A204.1 (cell line): ENCODE results near the gene RBBP8.

Experiments used
- FAIRE-seq: peaks from 2 replicates; lab custom pipeline; 2012; peaks lifted over from hg19 to GRCh38; lab: Jason Lieb, UNC

The RBBP8 gene

DNA sequence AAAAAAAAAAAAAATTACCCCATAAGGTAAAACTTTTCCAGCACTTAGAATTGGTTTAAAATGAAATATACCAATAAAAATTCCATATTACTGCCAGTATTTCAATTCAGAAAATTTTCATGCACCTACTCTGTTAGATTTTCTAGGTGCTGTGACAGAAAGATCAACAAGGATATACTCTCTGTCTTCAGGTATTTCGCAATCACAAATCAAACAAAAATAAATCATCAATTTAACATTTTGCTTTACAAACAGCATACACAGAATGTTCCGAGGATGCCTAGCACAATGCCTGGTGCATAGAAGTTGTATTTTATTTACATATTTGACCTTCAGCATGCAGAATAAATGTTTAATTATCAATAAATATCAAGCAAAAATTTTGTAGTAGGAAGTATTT lies 66.5 kb downstream of the RBBP8 start:
- no peak for FAIRE-seq

DNA sequence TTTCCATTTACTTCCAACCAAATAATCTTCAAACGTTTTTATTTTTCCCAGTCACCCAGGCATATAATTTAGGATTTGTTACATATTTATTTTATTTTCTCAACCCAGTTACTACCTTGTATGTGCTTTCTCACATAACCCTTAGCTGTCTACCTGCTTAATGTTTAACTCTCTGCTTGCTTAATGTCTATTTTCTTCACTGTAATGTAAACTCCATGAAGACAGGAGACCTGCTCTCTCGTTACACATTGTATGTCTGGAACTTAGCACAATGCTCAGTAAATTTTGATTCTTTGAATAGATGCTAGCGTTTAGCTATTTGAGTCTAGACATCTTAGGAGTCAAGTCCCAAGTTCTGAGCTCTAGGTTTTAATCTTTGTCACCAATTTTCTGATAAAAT lies 70.2 kb downstream of the RBBP8 start:
- no peak for FAIRE-seq

DNA sequence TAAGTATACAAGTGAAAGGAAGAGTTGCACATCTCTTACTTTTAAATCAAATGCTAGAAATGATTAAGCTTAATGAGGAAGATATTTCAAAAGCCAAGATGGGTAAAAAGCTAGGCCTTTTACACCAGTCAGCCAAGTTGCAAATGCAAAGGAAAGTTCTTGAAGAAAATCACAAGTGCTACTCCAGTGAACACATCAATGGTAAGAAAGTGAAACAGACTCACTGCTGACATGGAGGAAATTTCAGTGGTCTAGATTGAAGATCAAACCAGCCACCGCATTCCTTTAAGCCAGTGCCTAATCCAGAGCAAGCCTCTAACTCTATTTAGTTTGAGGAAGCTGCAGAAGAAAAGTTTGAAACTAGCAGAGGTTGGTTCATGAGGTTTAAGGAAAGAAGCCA lies 79.1 kb downstream of the RBBP8 start:
- no peak for FAIRE-seq

DNA sequence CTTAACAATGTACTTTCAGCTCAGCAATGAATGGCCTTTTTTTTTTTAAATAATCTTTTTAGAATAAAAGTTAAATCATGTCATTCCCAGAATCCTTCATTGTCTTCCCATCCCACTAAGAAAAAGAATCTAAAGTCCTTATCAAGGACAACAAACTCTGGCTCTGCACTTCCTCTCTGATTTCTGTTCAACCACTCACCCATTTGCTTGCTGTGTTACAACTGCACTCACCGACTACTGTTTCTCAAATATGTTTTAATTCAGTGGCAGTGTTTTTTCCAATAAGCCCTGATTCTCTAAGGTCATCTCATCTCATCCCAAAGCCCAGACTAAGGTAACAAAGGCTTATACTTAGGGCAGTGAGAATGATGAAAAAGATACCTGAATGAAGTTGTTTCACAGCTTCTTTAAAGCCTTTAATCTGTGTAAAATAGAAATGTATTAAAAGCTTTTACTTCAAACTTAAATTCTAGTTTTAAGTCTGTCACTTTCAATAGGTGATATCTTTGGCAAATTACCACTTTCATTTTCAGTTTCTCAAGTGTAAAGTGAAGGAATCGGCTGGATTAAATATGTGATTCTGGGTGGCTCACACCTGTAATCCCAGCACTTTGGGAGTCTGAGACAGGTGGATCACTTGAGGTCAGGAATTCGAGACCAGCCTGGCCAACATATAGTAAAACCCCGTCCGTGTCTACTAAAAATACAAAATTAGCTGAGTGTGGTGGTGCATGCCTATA lies 87.6 kb downstream of the RBBP8 start:
- no peak for FAIRE-seq

DNA sequence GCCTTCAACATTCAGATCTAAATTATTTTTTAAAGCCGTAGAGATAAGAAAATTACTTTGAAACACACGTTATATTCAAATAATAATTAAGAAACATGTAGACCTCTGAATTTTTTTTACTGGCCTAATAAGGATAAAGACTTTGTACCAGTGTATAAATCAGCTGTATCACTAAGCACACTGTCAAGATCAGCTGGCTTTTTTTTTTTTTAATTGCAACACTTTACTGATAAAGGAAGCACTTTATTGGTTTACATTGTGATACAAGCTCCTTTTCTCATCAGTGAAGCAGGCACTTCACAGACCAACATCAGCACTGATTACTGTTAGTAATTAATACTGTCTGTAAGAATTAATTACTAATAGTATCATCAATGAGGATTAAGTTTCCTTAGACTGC lies 88.5 kb downstream of the RBBP8 start:
- no peak for FAIRE-seq

DNA sequence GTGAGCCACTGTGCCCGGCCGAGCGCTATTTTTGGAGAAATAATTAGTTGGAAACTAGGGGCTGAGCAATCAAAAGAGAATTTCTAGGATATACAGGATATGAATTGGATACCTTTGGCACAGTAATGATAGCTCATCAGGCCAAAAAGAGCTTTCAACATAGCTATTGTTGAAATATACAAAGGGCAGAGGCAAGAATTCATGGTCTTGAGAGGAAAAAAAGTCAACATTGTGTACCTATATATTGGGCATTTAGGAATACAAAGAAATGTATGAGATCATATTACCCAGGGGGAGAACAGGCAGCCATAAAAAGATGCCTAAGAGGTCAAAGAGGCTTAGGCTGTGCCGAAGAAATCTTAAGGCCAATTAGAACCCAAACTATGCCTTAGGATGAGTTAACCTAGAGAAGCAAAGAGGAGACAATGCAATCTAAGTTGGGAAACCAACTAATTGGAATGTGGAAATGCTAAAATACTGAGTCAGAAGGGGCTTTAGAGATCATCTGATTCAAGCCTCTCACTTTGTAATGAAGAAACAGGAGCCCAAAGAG lies 99.0 kb downstream of the RBBP8 start:
- no peak for FAIRE-seq

DNA sequence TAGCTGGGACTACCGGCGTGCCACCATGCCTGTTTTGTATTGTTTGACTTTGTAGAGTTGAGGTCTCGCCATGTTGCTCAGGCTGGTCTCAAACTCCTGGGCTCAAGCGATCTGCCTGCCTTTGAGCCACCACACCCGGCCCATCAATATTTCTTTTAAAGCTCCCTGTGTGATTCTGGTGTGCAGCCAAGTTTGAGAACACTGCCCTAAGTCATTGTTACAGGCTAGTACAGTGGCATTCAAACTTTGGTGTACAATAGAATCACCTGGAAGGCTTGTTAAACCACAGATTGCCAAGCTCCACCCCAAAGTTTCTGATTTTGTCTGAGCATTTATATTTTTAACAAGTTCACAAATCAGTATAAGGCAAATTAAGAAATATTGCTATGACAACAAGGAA lies 99.9 kb downstream of the RBBP8 start:
- no peak for FAIRE-seq

DNA sequence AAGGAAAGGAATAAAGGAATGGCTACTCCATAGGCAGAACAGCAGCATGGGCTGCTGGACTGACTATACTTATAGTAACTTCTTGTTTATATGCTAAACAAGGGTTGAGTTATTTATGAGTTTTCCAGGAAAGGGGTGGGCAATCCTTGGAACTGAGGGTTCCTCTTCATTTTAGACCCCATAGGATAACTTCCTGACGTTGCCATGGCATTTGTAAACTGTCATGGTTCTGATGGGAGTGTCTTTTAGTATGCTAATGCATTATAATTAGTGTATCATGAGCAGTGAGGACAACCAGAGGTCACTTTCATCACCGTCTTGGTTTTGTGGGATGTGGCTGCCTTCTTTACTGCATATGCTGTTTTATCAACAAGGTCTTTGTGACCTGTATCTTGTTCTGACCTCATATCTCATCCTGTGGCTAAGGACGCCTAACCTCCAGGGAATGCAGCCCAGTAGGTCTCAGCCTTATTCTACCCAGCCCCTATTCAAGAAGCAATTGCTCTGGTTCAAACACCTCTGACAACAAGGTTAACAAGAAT lies 103.6 kb downstream of the RBBP8 start:
- FAIRE-seq: no peak

DNA sequence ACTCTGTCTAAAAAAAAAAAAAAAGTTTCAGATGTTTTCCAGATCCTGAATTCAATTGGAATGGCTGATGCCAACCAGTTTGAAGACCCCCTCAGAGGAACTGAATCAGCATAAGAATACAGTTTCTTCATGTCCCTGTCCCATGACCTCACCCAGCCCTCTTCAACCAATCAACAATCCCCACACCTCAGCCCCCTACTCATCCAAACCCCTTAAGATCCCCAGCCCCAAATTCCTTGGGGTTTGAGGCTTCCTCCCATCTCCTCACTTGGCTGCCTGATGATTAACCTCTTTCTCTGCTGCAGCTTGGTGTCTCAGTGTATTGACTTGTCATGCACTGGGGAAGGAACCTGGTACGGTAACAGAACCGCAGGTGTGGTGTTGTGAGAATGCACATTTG lies 104.5 kb downstream of the RBBP8 start:
- no peak for FAIRE-seq

DNA sequence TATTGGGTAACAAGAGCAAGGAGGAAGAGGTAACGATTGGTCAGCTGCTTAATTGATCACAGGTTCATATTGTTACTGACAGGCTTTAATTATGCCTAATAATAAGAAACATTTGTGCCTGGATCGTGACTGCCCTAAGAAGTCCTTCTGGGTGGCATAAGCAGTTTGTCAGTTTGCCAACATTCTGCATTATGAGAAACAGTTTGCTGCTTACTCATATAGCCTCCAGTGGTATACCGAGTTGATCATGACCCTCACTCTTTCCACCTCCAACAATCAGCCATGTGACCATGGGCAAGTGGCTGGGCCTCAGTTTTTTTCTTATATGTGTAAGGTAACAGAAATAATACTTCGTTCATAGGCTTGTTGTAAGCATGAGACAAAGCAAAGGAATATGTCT lies 105.6 kb downstream of the RBBP8 start:
- FAIRE-seq: no peak

DNA sequence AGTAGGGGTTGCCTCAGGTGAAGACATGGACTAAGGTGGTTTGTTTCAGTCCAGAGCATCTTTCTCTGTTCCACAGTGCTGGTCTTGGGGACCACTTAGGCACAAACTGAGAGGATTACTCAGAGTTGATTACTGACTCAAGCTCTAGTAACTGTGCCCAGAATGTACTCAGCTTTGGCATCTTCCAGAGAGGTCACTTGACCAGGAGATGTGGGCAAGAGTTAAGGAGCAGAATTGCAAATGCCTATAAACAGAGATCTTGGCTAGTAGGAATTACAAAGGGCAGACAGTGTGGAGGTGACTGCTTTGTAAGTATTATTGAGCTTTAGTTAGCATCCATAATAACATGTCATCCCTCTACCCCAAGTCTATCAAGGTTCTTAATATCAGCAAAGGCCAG lies 109.0 kb downstream of the RBBP8 start:
- no peak for FAIRE-seq

DNA sequence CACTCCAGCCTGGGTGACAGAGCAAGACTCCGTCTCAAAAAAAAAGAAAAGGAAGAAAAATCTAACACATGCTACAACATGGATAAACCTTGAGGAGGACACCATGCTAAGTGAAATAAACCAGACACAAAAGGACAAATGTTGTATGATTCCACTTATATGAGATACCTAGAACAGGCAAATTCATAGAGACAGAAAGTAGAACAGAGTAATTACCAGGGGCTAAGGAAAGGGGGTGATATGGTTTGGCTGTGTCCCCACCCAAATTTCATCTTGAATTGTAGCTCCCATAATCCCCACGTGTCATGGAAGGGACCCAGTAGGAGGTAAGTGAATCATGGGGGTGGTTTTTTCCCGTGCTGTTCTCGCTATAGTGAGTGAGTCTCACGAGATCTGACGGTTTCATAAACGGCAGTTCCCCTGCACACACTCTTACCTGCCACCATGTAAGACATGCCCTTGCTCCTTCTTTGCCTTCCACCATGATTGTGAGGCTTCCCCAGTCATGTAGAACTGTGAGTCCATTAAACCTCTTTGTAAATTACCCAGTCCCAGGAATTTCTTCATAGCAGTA lies 110.8 kb downstream of the RBBP8 start:
- FAIRE-seq: no peak

DNA sequence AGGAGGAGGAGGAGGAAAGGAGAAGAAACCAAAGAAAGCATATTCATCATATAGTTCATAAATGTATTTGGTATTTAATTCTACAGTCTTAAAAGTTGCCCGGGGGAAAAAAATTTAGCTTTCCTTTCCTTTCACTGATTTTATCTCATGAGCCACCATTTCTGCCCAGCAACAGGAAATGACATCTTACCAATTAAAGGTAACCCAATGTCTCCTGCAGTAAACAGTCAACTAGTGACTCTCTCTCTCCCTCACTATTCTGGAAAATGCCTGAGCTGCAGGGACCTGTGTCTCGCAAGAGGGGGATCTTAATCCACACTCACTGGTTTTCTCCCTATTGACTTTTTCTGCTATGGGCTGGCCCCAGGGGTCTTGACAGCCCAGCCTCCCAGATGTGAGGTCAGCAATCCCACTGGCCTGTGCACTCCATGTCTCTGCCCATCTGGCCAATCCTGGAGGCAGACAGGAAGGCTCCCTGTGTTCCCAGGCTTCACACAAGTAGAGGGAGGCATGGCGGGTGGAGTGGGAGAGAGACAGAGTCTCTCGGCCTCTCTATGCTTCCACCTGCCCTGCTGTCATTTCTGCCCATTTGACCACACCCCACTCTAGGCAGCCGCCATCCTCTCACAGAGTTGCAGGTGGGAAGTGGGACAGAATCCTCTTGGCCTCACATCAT lies 116.7 kb downstream of the RBBP8 start:
- no peak for FAIRE-seq

DNA sequence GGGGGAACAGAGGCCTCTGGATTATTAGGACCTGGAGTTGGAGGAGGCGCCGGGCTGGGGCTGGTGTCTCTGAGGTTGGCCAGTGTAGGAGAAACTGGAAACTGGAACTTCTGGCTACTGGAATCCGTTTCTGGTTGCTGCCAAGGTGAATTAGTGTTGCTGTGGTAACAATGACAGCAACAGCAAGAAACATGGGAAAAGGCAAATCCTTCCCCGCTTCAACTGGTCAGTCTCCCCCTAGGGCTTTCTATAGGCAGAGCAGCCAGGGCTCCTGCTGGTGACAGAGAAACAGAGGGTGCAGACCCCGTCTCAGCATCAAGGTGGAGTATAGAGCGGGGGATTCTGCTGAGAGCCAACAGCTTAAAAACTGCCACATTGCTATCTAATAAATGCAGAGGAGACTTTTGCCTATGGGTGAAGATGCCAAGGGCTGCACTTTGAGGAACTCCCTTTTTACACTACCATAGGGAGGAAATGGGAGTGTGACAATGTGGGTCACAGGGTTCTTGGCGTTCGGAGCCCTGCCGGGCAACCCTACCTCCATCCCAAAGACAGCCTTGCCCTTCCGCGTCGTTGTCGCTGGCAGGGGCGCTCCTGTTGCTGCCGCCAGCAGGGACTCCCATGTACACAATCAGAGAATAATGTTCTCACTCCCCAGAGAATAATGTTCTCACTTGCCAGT lies 120.8 kb downstream of the RBBP8 start:
- FAIRE-seq: no peak

DNA sequence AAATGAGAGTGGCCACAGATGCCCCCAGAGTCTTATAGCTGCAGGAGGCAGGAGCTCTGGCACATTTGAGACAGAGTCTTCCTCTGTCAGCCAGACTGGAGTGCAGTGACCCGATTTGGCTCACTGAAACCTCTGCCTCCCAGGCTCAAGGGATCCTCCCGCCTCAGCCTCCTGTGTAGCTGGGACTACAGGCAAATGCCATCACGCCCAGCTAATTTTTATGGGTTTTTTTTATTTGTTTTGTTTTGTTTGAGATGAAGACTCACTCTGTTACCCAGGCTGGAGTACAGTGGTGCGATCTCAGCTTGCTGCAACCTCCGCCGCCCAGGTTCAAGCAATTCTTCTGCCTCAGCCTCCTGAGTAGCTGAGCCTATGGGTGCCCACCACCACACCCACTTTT lies 121.4 kb downstream of the RBBP8 start:
- FAIRE-seq: no peak

DNA sequence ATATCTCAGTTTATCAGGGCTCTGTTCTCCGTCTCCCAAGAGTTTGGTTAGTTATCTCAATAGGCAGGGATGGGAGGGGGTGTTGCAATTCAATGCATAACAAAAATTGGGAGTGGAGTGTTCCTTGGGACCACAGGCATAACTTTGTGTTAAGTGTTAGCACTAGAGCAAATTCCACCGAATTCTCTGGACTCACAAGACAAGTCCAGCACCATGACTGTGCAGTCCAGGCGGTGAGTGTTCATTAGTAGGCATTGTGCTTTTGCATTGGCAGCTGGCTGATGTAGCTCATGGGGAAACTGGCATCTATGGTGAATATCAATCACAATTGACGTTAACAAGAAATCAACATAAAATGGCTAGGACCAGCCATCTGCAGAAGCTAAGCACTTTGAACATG lies 123.2 kb downstream of the RBBP8 start:
- FAIRE-seq: no peak

DNA sequence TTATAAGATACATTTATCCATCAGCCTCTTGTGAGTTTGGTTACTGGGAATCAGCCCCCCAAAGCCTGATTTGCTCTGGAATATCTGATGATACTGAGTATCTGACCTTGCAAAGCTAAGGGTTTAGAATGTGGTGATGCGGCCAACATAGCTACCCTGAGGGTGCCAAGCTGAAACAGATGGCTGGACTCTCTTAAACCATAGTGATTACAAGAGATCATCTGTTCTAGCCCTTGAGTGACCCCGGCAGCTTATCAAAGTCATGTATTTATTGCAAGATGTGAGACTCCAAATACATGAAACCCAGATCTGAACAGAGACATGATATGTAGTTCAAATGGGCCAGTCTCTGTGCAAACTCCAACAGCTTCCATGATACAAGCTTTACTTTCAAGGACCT lies 124.0 kb downstream of the RBBP8 start:
- FAIRE-seq: no peak

DNA sequence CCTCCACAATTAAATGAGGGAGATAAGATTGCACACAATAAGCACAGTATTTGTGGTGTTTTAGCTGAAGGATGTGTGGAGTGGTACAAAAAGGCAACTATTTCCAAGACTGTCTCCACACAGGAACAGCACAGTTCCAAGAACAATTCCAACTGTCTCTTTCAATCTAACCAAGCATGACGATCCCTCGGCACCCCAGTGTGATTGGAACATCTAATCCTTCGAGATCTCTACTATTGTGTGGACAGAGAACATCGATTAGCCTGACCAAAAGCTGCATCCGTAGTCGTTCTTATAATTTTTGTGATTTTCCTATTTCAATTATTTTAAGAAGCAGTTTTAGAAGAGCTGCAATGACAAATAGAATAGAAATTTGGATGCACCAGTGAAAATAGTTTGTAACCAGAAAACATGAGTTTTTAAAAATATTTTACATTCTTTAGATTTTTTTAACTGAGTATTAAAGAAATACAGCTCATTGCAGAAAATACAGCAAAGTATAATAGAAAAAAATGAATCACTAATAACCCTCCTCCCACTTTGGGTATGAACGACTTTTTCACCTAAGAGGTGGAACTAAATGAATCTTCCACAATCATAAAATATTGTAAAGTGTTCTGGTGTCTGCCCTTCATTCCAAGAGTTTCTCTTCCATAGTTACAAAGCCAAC lies 125.8 kb downstream of the RBBP8 start:
- FAIRE-seq: no peak

DNA sequence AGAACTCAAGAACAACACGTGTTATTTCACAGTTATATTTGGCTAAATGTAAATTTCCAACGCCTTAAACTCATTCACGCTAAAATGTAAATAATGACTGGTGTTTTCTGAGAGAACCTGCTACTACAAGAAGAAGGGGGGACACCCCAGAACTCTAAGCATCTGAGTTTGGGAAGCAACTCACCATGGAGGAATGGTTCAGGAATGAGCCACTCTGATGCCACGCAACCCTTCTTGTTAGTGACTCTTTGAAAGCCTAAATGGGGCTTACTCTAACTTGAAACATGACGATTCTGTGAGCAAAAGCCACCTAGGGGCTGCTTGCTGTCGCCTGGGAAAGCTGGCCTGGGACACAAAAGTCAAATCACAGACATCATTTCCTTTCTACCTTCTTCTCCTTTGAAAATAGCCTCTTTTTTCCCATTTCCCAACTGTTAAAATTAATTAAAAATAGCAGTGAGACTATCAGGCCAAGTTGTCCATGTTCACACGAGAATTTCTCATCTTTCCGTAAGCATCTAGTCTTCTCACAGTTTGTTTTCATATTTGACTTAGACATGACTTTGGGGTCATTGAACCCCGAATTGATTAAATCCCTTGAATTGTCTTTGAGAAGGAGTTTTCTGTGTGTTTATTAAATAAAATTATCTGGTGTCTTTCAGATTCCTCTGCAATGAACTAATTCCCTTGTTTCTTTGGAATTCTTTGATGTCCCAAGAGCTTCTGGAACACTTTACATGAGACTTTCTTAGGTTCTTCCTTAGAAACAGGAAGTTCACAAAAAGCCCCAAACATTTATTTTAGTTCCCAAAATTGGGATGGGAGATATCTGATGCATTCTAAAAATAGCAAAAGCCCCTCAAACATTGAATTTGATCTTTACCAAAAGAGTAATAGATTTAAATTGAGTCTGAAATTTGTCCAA lies 126.7 kb downstream of the RBBP8 start:
- no peak for FAIRE-seq

DNA sequence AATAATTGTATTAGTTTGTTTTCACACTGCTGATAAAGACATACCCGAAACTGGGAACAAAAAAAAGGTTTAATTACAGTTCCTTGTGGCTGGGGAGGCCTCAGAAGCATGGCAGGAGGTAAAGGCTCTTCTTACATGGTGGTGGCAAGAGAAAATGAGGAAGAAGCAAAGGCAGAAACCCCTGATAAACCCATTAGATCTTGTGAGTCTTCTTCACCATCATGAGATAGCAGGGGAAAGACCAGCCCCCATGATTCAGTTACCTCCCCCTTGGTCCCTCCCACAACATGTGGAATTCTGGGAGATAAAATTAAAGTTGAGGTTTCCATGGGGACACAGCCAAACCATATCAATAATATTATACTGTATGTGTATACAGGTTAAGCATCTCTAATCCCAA lies 128.9 kb downstream of the RBBP8 start:
- no peak for FAIRE-seq

DNA sequence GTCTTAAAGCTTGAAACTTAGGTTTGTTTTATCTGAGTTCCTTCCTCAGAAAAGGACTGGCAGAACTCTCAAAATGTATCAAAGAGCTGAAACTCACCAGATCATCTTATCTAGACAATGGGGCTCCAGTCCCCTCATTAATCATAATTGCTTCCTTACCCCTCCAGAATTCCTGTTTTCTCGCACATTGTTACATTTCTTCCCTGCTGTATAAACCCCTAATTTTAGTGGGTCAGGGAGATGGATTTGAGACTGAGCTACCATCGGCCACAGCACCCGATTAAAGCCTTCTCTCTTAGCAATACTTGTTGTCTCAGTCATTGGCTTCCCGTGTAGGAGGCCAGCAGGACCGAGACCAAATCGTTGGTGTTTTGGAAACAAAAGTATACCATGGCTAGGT lies 130.4 kb downstream of the RBBP8 start:
- FAIRE-seq: no peak
